ENCODE results near the gene LYST. TPM values are rescaled to one million over a fixed set of nuclear protein-coding genes. Genes with fewer than 3 reads are reported as not detected.
"Not testable (repeated sequence)": the region's sequence is repeated elsewhere in the genome, so short reads cannot be mapped to it uniquely, and the experiment has no call there.

Gene LYST
- total and polyA plus RNA-seq, 2 experiments from 2014 or later, result 3.0 to 6.1 TPM

DNA sequence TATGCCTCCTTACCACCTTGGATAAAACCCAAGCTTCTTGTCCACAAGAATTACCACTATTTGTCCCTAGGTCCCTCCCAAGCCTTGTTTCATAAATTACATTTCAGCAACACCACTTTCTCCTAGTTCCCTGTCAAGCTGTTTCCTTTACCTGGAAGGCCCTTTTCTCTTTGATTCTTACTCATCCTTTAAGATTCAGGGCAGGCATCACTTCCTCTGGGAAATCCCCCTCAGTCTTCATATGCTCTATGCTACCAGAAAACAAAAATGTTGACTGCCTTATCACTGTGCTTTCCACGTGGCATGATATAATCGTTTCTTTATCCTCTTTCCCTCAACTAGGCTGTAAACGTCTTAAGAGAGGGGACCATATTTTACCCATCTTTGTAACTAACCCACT lies 102.7 kb downstream of the LYST start:
- H3K4me1 ChIP-seq (ENCODE audit: insufficient read depth), result no peaks in the 10 kb centered on the region
- H3K27me3 ChIP-seq, result no peaks in the 10 kb centered on the region
- H3K4me2 ChIP-seq, result no peak overlapping the region
- H3K36me3 ChIP-seq (replicated peaks; ENCODE audit: insufficient read depth, low read depth), result no peaks in the 10 kb centered on the region
- TF ChIP-seq EZH2 (IDR thresholded peaks at IDR 0.05; ENCODE audit: borderline replicate concordance), result no peak
- no peak for TF ChIP-seq EZH2phosphoT487 (IDR thresholded peaks at IDR 0.05; ENCODE audit: low read depth, severe bottlenecking, unreplicated experiment)
- TF ChIP-seq CTCF (IDR thresholded peaks at IDR 0.05; ENCODE audit: poor library complexity), result no peak
- no peak overlapping the region for H3K27ac ChIP-seq
- no peak overlapping the region for H3K4me3 ChIP-seq
- no peaks in the 10 kb centered on the region for H3K9me2 ChIP-seq (replicated peaks; ENCODE audit: insufficient read depth)
- H2AFZ ChIP-seq, result no peak overlapping the region
- 86% methylated on average over 3 of the region's 3 CpGs for WGBS (ENCODE audit: low lambda C conversion rate, missing lambda C conversion rate)
- DNase-seq (ENCODE audit: low spot score), result no peak
- H3K79me2 ChIP-seq, result no peaks in the 10 kb centered on the region
- no peaks in the 10 kb centered on the region for H3K9me3 ChIP-seq (ENCODE audit: low read depth)
- no peaks in the 10 kb centered on the region for H4K20me1 ChIP-seq (ENCODE audit: insufficient read depth, poor library complexity, severe bottlenecking)

GRCh38 chr1:235759336-235759735 lies 107.4 kb downstream of the LYST start:
- H4K20me1 ChIP-seq (ENCODE audit: insufficient read depth, poor library complexity, severe bottlenecking), result no peaks in the 10 kb centered on the region
- no peaks in the 10 kb centered on the region for H3K27me3 ChIP-seq
- no peak overlapping the region for H2AFZ ChIP-seq
- H3K4me1 ChIP-seq (ENCODE audit: insufficient read depth), result no peaks in the 10 kb centered on the region
- WGBS (ENCODE audit: low lambda C conversion rate, missing lambda C conversion rate), result over 99% methylated on average over 6 of the region's 6 CpGs
- no peak overlapping the region for H3K4me3 ChIP-seq
- H3K79me2 ChIP-seq, result no peaks in the 10 kb centered on the region
- H3K36me3 ChIP-seq (replicated peaks; ENCODE audit: insufficient read depth, low read depth), result no peaks in the 10 kb centered on the region
- H3K9me3 ChIP-seq (ENCODE audit: low read depth), result no peaks in the 10 kb centered on the region
- no peak overlapping the region for H3K4me2 ChIP-seq
- no peak for DNase-seq (ENCODE audit: low spot score)
- H3K27ac ChIP-seq, result no peak overlapping the region
- no peaks in the 10 kb centered on the region for H3K9me2 ChIP-seq (replicated peaks; ENCODE audit: insufficient read depth)
- TF ChIP-seq EZH2phosphoT487 (IDR thresholded peaks at IDR 0.05; ENCODE audit: low read depth, severe bottlenecking, unreplicated experiment) (no peak), CTCF (IDR thresholded peaks at IDR 0.05; ENCODE audit: poor library complexity) (no peak), EZH2 (IDR thresholded peaks at IDR 0.05; ENCODE audit: borderline replicate concordance) (no peak)

- Histone ChIP-seq H3K4me2 (no peak overlapping the region), H3K9me2 (replicated peaks; ENCODE audit: insufficient read depth) (no peaks in the 10 kb centered on the region), H2AFZ (no peak overlapping the region), H3K27me3 (no peaks in the 10 kb centered on the region), H3K9me3 (ENCODE audit: low read depth) (no peaks in the 10 kb centered on the region), H3K4me3 (no peak overlapping the region), H3K36me3 (replicated peaks; ENCODE audit: insufficient read depth, low read depth) (no peaks in the 10 kb centered on the region), H3K27ac (no peak overlapping the region), H3K79me2 (no peaks in the 10 kb centered on the region), H3K4me1 (ENCODE audit: insufficient read depth) (no peaks in the 10 kb centered on the region), H4K20me1 (ENCODE audit: insufficient read depth, poor library complexity, severe bottlenecking) (no peaks in the 10 kb centered on the region)
- 85% methylated on average over 6 of the region's 6 CpGs for WGBS (ENCODE audit: low lambda C conversion rate, missing lambda C conversion rate)
- peak; percentile 11 for DNase-seq (ENCODE audit: low spot score)
- TF ChIP-seq EZH2 (IDR thresholded peaks at IDR 0.05; ENCODE audit: borderline replicate concordance) (no peak), CTCF (IDR thresholded peaks at IDR 0.05; ENCODE audit: poor library complexity) (no peak), EZH2phosphoT487 (IDR thresholded peaks at IDR 0.05; ENCODE audit: low read depth, severe bottlenecking, unreplicated experiment) (no peak)
These were observed 107.8 kb downstream of the LYST start for GRCh38 chr1:235758931-235759330.

DNA sequence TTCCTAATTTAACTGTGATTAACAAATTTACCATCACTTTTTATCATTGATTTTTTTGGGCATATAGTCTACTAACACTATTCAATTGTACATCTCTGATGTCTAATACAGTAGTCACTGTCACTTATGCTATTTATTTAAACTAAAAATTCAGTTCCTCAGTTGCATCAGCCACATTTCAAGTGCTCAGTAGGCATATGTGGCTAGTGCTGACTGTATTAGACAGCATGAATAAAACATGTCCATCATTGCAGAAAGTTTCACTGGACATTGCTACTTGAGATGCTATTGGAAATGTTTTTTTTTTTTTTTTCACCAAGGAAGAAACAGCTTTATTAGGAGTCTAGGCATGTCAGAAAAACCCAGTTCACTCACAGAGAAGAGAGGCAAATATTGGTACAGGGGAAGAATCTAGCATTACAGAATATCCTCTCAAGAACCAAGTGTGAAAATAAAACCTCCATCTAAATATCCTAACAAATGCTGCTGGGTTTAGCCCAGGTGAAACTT lies 109.1 kb downstream of the LYST start:
- no peak for DNase-seq (ENCODE audit: low spot score)
- no peaks in the 10 kb centered on the region for H4K20me1 ChIP-seq (ENCODE audit: insufficient read depth, poor library complexity, severe bottlenecking)

GRCh38 chr1:235754186-235754585 lies 112.5 kb downstream of the LYST start:
- not testable (repeated sequence) for DNase-seq (ENCODE audit: low spot score); H3K36me3 ChIP-seq (replicated peaks; ENCODE audit: insufficient read depth, low read depth); H3K4me3 ChIP-seq; H4K20me1 ChIP-seq (ENCODE audit: insufficient read depth, poor library complexity, severe bottlenecking); H2AFZ ChIP-seq; H3K9me2 ChIP-seq (replicated peaks; ENCODE audit: insufficient read depth); H3K4me1 ChIP-seq (ENCODE audit: insufficient read depth); H3K9me3 ChIP-seq (ENCODE audit: low read depth); H3K4me2 ChIP-seq; H3K27ac ChIP-seq; H3K79me2 ChIP-seq; H3K27me3 ChIP-seq
- 89% methylated on average over 3 of the region's 3 CpGs for WGBS (ENCODE audit: low lambda C conversion rate, missing lambda C conversion rate)

More for the DNA sequence above, 109.1 kb downstream of the LYST start:
- no peaks in the 10 kb centered on the region for H3K9me3 ChIP-seq (ENCODE audit: low read depth)
- H3K4me1 ChIP-seq (ENCODE audit: insufficient read depth), result no peaks in the 10 kb centered on the region
- no peak overlapping the region for H3K27ac ChIP-seq
- no peaks in the 10 kb centered on the region for H3K36me3 ChIP-seq (replicated peaks; ENCODE audit: insufficient read depth, low read depth)
- H3K9me2 ChIP-seq (replicated peaks; ENCODE audit: insufficient read depth), result no peaks in the 10 kb centered on the region
- no peak overlapping the region for H2AFZ ChIP-seq
- H3K4me2 ChIP-seq, result no peak overlapping the region
- no peaks in the 10 kb centered on the region for H3K79me2 ChIP-seq
- no peak overlapping the region for H3K4me3 ChIP-seq
- no peaks in the 10 kb centered on the region for H3K27me3 ChIP-seq
- no peak for TF ChIP-seq EZH2phosphoT487 (IDR thresholded peaks at IDR 0.05; ENCODE audit: low read depth, severe bottlenecking, unreplicated experiment)
- TF ChIP-seq CTCF (IDR thresholded peaks at IDR 0.05; ENCODE audit: poor library complexity), result no peak
- TF ChIP-seq EZH2 (IDR thresholded peaks at IDR 0.05; ENCODE audit: borderline replicate concordance), result no peak

All from hepatocyte (in vitro differentiated cells).